Activated naive CD4-positive, alpha-beta T cell (primary cell): ENCODE data around the gene DLK1.

Source experiments
- DNase-seq, 4 experiments: peaks; one replicate each; lab custom pipeline; 2025; lab: John Stamatoyannopoulos, UW

The DLK1 gene

GRCh38 chr14:100762901-100763300 is 36.2 kb downstream of the DLK1 start:
- DNase-seq = no peak

DNA sequence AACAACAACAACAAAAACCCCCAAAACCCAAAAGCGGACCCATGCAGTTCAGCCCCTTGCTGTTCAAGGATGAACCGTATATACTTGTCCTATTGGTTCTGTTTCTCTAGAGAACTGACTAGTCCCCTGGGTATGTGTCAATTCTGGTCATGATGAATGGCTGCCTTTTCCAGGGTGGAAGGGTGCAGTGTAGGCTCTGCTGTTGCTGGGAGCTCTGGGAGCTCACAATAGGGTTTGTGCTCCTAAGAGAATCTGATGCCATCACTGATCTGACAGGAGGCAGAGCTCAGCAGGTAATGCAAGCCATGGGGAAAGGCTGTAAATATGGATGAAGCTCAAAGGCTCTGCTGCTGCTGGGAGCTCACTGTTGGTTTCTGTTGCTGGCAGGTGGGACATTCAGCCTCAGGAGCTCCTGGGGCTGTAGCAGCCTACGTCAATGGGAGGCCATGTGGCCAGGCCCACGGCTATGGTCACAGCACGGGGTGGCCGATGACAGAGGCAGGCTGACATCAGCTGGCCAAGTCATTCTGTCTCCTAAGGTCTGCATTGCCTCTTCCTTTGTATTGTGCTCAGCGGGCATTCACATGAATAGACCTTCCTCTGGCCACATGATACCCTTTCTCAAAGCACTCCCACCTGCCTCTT is 37.9 kb downstream of the DLK1 start:
- no peak for DNase-seq

DNA sequence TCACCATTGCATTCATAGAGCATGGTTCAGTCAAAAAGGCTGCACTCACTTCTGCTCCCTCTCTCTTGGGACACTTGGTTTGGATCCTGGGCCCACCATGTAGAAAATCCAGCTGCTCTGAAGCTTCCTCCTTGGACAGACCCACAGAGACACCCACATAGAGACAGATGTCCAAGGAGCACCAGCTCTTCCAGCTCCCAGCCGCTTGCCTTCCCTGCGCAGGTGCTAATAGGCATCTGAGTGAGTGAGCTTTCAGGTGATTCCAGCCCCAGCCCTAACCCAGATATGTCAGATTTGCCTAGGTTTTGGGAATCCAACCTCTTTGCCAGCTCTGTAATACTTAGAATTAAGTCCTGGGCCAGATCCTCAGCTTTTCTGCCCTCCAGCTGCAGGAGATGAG is 38.6 kb downstream of the DLK1 start:
- DNase-seq = no peak

GRCh38 chr14:100765991-100766390 is 39.3 kb downstream of the DLK1 start:
- no peak for DNase-seq

DNA sequence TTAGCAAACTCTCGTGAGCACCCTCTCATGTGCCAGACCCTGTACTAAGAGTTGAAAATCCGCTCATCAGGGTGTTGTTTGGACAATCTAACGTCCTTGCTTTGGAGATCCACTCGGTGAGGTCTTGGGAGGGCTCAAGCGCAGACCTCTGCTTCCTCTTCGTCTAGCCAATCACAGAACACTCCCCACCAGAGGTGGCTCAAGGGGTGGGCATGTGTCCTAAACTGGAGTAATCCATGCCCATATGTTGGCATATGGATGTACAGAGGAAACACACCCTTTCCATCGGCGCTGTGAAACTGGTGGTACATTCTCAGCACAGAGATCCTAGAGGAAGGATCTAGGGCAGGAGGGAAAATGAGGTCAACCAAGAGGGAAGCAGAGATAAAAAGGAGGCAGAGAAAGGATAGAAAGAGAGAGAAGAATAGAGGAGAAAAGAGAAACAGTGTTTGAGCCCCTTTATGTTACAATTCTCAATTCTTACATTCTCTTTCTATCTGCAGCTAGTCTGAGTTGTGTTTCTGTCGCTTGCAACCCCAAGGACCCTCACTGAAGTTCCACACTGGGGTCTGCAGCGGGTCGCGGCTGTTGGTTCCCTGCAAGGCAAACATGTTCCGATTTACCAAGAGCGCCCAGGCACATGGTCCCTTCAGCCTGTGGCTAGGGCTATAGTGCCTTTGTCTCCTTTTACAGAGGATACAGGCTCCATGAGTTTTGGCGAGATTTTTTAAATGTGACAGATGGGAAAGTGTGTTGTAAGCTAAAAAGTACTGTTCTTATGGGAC is 40.5 kb downstream of the DLK1 start:
- no peak for DNase-seq

DNA sequence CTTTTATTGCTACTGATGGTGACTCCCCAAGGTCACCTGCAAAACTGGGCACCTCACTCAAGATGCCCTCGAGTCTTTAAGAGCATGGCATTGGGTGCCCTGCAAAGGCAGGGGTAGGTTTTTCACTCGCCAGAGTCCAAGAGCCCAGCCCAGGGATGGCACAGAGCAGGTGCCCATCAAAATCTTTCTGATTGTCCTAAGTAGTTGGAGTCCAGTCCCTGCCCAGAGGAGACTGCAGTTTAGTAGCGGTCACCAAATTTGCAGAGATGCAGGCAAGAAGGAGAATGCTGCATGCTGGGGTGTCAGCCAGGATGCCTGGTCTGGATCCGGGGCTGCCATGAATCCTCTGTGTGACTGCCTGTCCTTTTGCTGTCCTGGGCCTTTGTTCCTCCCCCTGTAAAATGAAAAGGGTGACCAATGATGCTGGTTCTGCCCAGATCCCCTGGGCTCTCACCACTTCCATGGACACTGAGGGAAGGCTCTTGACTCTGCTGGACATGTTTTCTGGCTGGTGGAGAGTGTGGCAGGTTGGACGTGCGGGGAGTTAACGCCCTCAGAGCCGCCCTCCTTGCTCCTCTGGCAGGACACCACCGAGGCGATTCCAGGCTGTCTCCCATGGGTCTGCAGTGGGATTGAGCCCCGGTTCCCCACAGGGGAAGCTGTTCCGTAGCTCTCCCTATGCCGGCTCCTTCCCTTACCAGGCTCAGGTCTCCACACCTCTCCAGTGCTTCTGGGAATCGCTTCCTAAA is 41.3 kb downstream of the DLK1 start:
- DNase-seq = no peak

- DNase-seq = no peak
These were observed 42.6 kb downstream of the DLK1 start for GRCh38 chr14:100769035-100769939.

DNA sequence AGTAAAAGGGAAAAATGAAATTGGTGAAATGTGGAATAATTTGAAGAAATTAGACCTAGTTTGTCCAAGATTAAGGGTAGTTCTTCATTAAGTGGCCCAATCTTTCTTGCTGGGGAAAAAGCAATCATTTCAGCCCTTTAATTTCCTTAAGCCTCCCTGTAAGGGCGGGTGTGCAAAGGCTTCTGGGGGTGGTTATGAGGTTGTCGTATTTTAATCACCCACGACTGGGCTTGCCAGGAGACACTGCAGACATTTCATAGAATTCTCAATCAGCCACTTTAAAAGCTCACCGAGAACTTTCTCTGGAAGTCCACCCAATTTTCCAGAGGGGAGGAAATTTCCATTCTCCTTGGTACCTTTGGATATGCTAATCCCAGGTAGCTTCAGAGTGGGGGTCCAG is 43.4 kb downstream of the DLK1 start:
- no peak for DNase-seq

GRCh38 chr14:100770605-100771120 is 44.0 kb downstream of the DLK1 start:
- DNase-seq = no peak

GRCh38 chr14:100771121-100771800 is 44.6 kb downstream of the DLK1 start:
- DNase-seq = no peak

- DNase-seq = no peak
These were observed 46.0 kb downstream of the DLK1 start for GRCh38 chr14:100772607-100773165.

DNA sequence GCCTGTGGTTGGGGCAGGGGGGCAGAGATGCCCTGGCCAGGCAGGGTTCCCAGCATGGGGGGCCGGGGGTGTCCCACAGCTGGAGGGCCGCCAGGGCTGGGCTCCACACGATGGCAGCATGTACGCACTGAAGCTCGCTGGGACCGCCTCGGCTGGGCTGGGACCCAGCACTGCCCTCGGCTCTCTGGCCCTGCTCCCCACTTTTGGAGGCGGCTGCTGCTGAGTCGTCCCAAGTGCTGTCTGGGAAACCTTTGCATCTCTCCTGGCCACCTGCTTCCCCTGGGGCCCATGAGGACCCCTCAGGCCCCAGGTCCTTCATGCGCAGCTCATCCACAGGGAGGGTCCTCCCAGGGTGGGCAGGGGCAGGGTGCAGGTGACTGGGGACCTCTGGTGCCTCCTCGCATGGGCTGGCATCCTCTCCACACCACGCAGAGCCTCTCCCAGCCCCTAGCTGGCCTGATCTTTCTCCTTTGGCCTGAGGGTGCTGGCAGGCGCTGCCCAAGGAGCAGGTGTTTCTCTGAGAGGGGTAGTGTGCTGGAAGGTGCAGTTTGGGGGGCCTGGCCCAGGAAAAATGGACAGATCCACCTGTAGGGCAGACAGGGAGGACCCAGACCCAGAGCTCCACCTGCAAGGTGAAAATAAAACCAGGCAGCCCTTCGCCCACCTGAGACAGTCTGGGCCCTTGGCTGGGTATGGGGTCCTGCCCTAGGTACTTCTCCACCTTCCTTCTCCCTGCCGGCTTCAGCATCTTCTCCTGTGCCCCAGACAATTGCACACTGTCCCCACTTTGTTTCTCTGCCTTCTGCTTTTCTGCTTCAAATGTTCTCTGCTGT is 46.9 kb downstream of the DLK1 start:
- no peak for DNase-seq

GRCh38 chr14:100774164-100774537 is 47.5 kb downstream of the DLK1 start:
- no peak for DNase-seq

- DNase-seq = no peak
These were observed 48.7 kb downstream of the DLK1 start for GRCh38 chr14:100775351-100775830.

GRCh38 chr14:100775831-100776591 is 49.3 kb downstream of the DLK1 start:
- DNase-seq = no peak

- no peak for DNase-seq
These were observed 50.1 kb downstream of the DLK1 start for GRCh38 chr14:100776681-100777365.

DNA sequence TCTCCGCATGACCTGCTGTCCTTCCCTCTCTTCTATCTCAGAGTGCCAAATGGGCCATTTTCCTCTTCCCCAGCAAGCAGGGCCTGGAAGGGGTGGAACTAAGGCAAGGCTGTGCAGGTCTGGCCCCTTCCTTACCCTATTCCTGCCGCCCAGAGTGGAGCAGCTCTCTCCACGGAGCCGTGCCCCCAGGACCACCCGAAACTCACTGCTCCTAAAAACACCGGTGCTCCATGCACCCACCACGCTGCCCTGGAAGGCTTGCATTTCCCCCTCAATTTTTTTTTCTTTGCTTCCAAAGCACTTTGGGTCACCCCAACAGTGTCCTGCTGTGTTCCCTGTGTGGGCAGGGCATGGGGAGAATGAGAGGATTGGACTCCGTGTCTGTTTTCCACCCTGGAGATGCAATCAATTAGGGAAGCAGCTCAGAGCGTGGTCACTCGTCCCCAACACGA is 50.7 kb downstream of the DLK1 start:
- DNase-seq = no peak

DNA sequence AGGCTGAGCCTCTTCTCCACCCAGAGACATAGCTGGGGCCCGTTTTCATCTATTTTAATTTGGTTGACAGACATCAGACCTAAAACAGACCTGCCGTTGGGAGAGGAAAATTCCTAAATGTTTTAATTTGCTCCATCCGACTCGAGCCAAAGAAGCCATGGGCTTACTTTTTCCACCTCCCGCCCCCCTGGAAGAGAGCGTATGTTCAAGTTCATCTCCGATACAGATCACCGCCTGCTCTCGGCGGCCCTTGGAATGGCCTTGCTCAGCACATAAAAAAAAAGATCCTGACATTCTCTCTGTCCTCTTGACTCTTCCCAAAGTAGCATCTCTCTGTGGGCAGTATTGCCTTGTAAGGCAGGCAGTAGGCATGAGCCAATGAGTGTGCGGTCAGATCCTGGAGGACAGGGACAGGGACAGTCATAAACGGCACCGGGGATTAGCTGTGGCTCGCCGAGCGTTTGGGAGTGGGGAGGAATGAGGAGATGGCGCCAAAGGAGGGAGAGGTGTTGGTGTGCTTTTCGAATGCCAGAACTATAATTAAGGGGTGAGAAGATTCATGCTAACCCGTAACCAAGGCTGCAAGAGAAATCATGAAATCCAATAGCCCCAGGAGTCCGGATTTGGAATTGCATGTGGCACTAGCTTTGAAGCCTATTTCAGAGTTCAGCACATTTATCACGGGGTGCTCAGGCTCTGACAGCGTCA is 51.3 kb downstream of the DLK1 start:
- no peak for DNase-seq
